GM12878 (cell line): ENCODE results near the gene ATRNL1. TPM values are rescaled to one million over a fixed set of nuclear protein-coding genes. Genes with fewer than 3 reads are reported as not detected.
A peak's percentile ranks its signal among the peaks of the same experiment; 100 is the strongest.

Source experiments
- ATAC-seq: fragments of 200-7000 bp; cut with Tn5 transposase; 3 replicates; pipeline ENCODE4 v1.9.1; 2020; ENCODE audit warnings: mild to moderate bottlenecking, moderate library complexity
- BruUV-seq: library from RNA; stranded (reverse); fragments of 400-500 nt; replicated peaks from 2 replicates; lab custom pipeline; 2021; lab: Mats Ljungman, UMichigan
- CTCF ChIA-PET: fragments of 300-600 bp; sonication (Branson Sonifier 250); formaldehyde crosslinking; extraction: SDS; loops from one replicate; lab custom pipeline; 2021; ENCODE audit warnings: inconsistent platforms; lab: Yijun Ruan, JAX
- POLR2A ChIA-PET: fragments of 350-600 bp; formaldehyde crosslinking; extraction: SDS; loops from one replicate; lab custom pipeline; 2021; ENCODE audit warnings: inconsistent platforms; lab: Charles Lee
- RAD21 ChIA-PET: fragments of 300-600 bp; sonication (Branson Sonifier 250); formaldehyde crosslinking; loops from one replicate; lab custom pipeline; 2023; ENCODE audit warnings: antibody characterized with exemption; ENCODE audit not compliant: unreplicated experiment; lab: Charles Lee
- SMC1A ChIA-PET: fragments of 300-600 bp; sonication (Branson Sonifier 250); formaldehyde crosslinking; loops from one replicate; lab custom pipeline; 2023; ENCODE audit not compliant: unreplicated experiment, uncharacterized antibody; lab: Charles Lee
- DNase-seq: peaks from one replicate; pipeline ENCODE4 v3.0.0-alpha.2; 2011; ENCODE audit warnings: low read depth, low spot score
- FAIRE-seq: peaks from 3 replicates; lab custom pipeline; 2011; peaks lifted over from hg19 to GRCh38; lab: Jason Lieb, UNC
- H2AFZ ChIP-seq: 2 replicates; pipeline ENCODE4 v1.6.0; 2011; ENCODE audit warnings: low read depth, low read length, control low read depth; ENCODE audit not compliant: control insufficient read depth
- H3K27ac ChIP-seq: 2 replicates; pipeline ENCODE4 v1.5.1; 2011; ENCODE audit warnings: control low read depth; ENCODE audit not compliant: control insufficient read depth, insufficient read depth
- H3K27me3 ChIP-seq, 2 experiments: replicated peaks in 1 of 2; 2 replicates each; pipeline versions ENCODE4 v1.6.0 to v1.6.1; 2011; ENCODE audit warnings: low read length in 1 of 2; ENCODE audit not compliant: control insufficient read depth in 2 of 2, insufficient read depth in 2 of 2
- H3K36me3 ChIP-seq, 2 experiments: 2 replicates each; pipeline ENCODE4 v1.5.1; 2011; ENCODE audit warnings: low read length in 1 of 2; ENCODE audit not compliant: control insufficient read depth in 2 of 2, insufficient read depth in 2 of 2
- H3K4me1 ChIP-seq: 2 replicates; pipeline ENCODE4 v1.6.1; 2011; ENCODE audit warnings: mild to moderate bottlenecking, low read length, moderate library complexity, mixed read lengths; ENCODE audit not compliant: control insufficient read depth, insufficient read depth
- H3K4me2 ChIP-seq: 2 replicates; pipeline ENCODE4 v1.6.0; 2011; ENCODE audit warnings: control low read depth; ENCODE audit not compliant: control insufficient read depth, insufficient read depth
- H3K4me3 ChIP-seq: fragments of 200-600 bp; sonication (generic); 2 replicates; pipeline ENCODE4 v1.5.1; 2016
- H3K79me2 ChIP-seq: 2 replicates; pipeline ENCODE4 v1.6.0; 2011; ENCODE audit warnings: low read length; ENCODE audit not compliant: control insufficient read depth, insufficient read depth
- H3K9ac ChIP-seq: 2 replicates; pipeline ENCODE4 v1.8.0; 2011; ENCODE audit warnings: low read length, control low read depth, mixed read lengths; ENCODE audit not compliant: control insufficient read depth, insufficient read depth
- H3K9me3 ChIP-seq: replicated peaks from 3 replicates; pipeline ENCODE4 v1.5.1; 2011; ENCODE audit warnings: mild to moderate bottlenecking, low read length; ENCODE audit not compliant: control insufficient read depth, insufficient read depth
- H4K20me1 ChIP-seq: 2 replicates; pipeline ENCODE4 v1.6.0; 2011; ENCODE audit not compliant: control insufficient read depth, insufficient read depth
- BHLHE40 ChIP-seq, 2 experiments: fragments of 450-650 bp in 1 of 2; IDR thresholded peaks; 2 replicates each; pipeline ENCODE4 v1.6.1; 2011 to 2017; ENCODE audit warnings: low read depth in 2 of 2, borderline replicate concordance in 1 of 2, improper control_type of control experiment in 1 of 2, low read length in 1 of 2, mild to moderate bottlenecking in 1 of 2
- CHD1 ChIP-seq: IDR thresholded peaks from 2 replicates; pipeline ENCODE4 v1.6.1; 2012; ENCODE audit warnings: low read depth, low read length, improper control_type of control experiment
- EGR1 ChIP-seq, 2 experiments: IDR thresholded peaks; 1 replicate in 1 of 2; 2 replicates in 1 of 2; pipeline ENCODE4 v1.6.1; 2011 to 2012; ENCODE audit warnings: low read depth in 2 of 2, low read length in 2 of 2, borderline replicate concordance in 1 of 2, mild to moderate bottlenecking in 1 of 2, moderate library complexity in 1 of 2
- JUND ChIP-seq: IDR thresholded peaks from 2 replicates; pipeline ENCODE4 v1.6.1; 2012; ENCODE audit warnings: low read depth, mild to moderate bottlenecking, low read length, improper control_type of control experiment, moderate library complexity
- KLF5 ChIP-seq: fragments of 450-650 bp; IDR thresholded peaks from 2 replicates; pipeline ENCODE4 v1.6.1; 2014; ENCODE audit warnings: mild to moderate bottlenecking; ENCODE audit not compliant: partially characterized antibody
- POLR2A ChIP-seq: IDR thresholded peaks from 2 replicates; pipeline ENCODE4 v1.6.1; 2011; ENCODE audit warnings: low read depth, mild to moderate bottlenecking, low read length
- SREBF2 ChIP-seq: IDR thresholded peaks from 2 replicates; pipeline ENCODE4 v1.6.1; 2012; ENCODE audit warnings: mild to moderate bottlenecking, low read length
- WGBS: methylation state at CpG from one replicate; pipeline ENCODE4 v1.1.6; 2016; ENCODE audit warnings: low lambda C conversion rate; ENCODE audit not compliant: insufficient replicate concordance, insufficient coverage; ENCODE audit errors: missing lambda C conversion rate; 5-methylcytosine and 5-hydroxymethylcytosine counted together
- in situ Hi-C: fragments of 300-500 bp; cut with MboI; formaldehyde crosslinking; loops from 9 replicates; pipeline ENCODE4 v1.14.3; 2018; ENCODE audit warnings: mixed read lengths
- intact Hi-C: fragments of 100-400 bp; cut with micrococcal nuclease; formaldehyde crosslinking; loops from one replicate; pipeline ENCODE4 v1.14.2; 2022; ENCODE audit not compliant: unreplicated experiment
- polyA plus RNA-seq, 11 experiments: library from polyadenylated mRNA; depleted of rRNA in 4 of 11; unstranded in 6 of 11; stranded (reverse) in 5 of 11; fragments of >200 nt; fragmentation: Nextera tagmentation in 4 of 11; fragmentation: Illumina TruSeq in 1 of 11; extraction: Ambion mirVana in 4 of 11; extraction: Trizol in 1 of 11; gene quantifications; 1 replicate in 1 of 11; 2 replicates in 10 of 11; pipeline versions ENCODE4 v1.2.1 to v1.2.3, GENCODE V29; 2011 to 2016; ENCODE audit warnings: inconsistent platforms in 2 of 11, missing spikeins in 2 of 11, low read depth in 1 of 11
- total RNA-seq, 4 experiments: library from RNA; depleted of rRNA in 3 of 4; stranded (reverse); fragments of >200 nt in 3 of 4; fragmentation: Illumina TruSeq in 1 of 4; extraction: Trizol in 1 of 4; gene quantifications; 2 replicates each; pipeline versions ENCODE4 v1.2.1 to v1.2.3, GENCODE V29; 2013 to 2021
- TF ChIP-seq, protein P1 (sequence below): fragments of 450-650 bp; formaldehyde crosslinking; IDR thresholded peaks from 2 replicates; pipeline ENCODE4 v1.4.0; 2022; ENCODE audit warnings: mild to moderate bottlenecking, moderate library complexity
- TF ChIP-seq, protein P2 (sequence below): fragments of 450-650 bp; IDR thresholded peaks from 2 replicates; pipeline ENCODE4 v1.6.1; 2018; ENCODE audit warnings: borderline replicate concordance, mild to moderate bottlenecking; ENCODE audit not compliant: partially characterized antibody
- TF ChIP-seq, protein P3 (sequence below): fragments of 450-650 bp; IDR thresholded peaks from 2 replicates; pipeline ENCODE4 v1.6.1; 2017; ENCODE audit warnings: antibody characterized with exemption, mild to moderate bottlenecking, moderate library complexity
- TF ChIP-seq, protein P4 (sequence below): fragments of 450-650 bp; IDR thresholded peaks from 2 replicates; pipeline ENCODE4 v1.6.1; 2016; ENCODE audit warnings: mild to moderate bottlenecking

ATRNL1 gene
- total and polyA plus RNA-seq, 10 of the 15 experiments (the other 5 are each of a cell fraction or from before 2014, with no cell fraction given) = 0.03 to 1.4 (median 0.34) TPM

DNA sequence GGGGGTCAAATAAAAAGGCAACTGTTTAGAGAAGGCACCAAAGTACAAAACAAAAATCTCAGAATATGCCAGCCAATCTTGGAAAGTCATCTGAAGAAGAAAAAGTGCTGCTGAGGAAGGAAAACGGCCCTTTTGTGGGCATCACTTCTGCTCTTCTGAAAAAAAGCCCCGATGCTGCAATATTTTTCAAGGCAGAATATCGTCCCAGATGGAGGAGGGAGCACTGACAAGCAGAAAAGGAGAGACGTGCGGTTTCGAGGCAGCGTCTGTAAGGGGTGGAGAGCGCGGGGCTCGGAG is 959 bp upstream of the ATRNL1 start (continued):
- TF ChIP-seq, protein P1, sequence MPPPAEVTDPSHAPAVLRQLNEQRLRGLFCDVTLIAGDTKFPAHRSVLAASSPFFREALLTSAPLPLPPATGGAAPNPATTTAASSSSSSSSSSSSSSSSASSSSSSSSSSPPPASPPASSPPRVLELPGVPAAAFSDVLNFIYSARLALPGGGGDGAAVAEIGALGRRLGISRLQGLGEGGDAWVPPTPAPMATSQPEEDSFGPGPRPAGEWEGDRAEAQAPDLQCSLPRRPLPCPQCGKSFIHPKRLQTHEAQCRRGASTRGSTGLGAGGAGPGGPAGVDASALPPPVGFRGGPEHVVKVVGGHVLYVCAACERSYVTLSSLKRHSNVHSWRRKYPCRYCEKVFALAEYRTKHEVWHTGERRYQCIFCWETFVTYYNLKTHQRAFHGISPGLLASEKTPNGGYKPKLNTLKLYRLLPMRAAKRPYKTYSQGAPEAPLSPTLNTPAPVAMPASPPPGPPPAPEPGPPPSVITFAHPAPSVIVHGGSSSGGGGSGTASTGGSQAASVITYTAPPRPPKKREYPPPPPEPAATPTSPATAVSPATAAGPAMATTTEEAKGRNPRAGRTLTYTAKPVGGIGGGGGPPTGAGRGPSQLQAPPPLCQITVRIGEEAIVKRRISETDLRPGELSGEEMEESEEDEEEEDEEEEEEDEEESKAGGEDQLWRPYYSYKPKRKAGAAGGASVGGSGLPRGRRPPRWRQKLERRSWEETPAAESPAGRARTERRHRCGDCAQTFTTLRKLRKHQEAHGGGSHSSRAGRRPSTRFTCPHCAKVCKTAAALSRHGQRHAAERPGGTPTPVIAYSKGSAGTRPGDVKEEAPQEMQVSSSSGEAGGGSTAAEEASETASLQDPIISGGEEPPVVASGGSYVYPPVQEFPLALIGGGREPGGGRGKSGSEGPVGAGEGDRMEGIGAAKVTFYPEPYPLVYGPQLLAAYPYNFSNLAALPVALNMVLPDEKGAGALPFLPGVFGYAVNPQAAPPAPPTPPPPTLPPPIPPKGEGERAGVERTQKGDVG = no peak
- TF ChIP-seq POLR2A = no peak
- TF ChIP-seq, protein P2, sequence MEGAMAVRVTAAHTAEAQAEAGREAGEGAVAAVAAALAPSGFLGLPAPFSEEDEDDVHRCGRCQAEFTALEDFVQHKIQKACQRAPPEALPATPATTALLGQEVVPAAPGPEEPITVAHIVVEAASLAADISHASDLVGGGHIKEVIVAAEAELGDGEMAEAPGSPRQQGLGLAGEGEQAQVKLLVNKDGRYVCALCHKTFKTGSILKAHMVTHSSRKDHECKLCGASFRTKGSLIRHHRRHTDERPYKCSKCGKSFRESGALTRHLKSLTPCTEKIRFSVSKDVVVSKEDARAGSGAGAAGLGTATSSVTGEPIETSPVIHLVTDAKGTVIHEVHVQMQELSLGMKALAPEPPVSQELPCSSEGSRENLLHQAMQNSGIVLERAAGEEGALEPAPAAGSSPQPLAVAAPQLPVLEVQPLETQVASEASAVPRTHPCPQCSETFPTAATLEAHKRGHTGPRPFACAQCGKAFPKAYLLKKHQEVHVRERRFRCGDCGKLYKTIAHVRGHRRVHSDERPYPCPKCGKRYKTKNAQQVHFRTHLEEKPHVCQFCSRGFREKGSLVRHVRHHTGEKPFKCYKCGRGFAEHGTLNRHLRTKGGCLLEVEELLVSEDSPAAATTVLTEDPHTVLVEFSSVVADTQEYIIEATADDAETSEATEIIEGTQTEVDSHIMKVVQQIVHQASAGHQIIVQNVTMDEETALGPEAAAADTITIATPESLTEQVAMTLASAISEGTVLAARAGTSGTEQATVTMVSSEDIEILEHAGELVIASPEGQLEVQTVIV = no peak

DNA sequence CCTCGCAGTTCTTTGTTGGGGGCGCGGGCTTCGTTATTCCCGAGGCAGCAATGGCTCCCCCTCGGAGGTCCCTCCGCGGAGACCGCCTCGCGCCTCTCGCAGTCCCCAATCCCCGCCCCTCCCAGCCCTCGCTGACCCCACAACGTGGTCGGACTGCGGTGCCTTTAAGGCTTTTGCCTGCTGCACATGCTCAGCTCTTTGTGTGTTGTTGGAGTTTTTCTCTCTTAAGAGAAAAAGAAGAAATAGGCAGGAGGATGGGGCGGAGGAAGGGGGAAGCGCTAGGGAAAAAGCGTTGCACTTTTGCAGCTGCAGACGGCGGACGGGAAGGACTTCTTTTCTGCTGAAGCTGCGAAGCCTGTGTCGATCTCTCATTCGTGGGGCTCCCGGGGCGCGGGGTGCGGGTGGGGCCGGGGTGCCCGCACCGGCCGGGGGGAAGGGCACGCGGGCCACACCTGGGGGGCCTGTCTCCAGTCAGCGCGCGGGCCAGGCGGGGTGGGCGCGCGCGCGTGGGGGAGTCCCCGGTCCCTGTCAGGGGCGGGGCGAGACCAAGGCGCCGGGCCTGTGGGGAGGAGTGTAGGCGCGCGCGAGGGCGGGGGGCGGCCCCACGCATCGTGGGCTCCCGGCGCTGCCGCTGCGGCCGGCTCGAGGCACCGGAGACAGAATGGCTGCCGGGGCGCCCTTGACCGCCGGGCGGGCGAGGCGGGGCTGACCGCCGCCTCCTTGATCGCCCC is 445 bp upstream of the ATRNL1 start:
- RAD21 ChIA-PET = no interaction called here
- POLR2A ChIA-PET = no interaction called here
- H3K79me2 ChIP-seq = no peaks in the 10 kb centered on the region
- H3K4me2 ChIP-seq = peak overlapping the region; percentile 85
- CTCF ChIA-PET = no interaction called here
- DNase-seq (no peak), FAIRE-seq (peak; percentile 31), ATAC-seq (peak; percentile 75)
- in situ Hi-C loops (no loop called here), intact Hi-C loops (no loop called here)
- no peak overlapping the region; the same call in 1 of the 2 replicates for H3K9ac ChIP-seq
- H4K20me1 ChIP-seq = no peaks in the 10 kb centered on the region
- H2AFZ ChIP-seq = peak overlapping the region; percentile 85
- H3K27me3 ChIP-seq = peaks cover 0 to 3% of the 10 kb centered on the region in 2 experiments; a peak in 2 of 4 replicates
- H3K4me1 ChIP-seq = no peaks in the 10 kb centered on the region
- BruUV-seq = no TSS peak
- H3K9me3 ChIP-seq = no peaks in the 10 kb centered on the region
- under 1% methylated on average over 36 of the region's 75 CpGs for WGBS
- H3K36me3 ChIP-seq = no peaks in the 10 kb centered on the region
- SMC1A ChIA-PET = no interaction called here
- H3K27ac ChIP-seq = no peak overlapping the region
- peak overlapping the region; percentile 81 for H3K4me3 ChIP-seq
- TF ChIP-seq EGR1 (IDR thresholded peaks at IDR 0.05; ENCODE audit: borderline replicate concordance in 1 of 2, low read depth in 2 of 2, low read length in 2 of 2) = peak in 1 of 2 experiments; percentile 30; a peak in 1 of 3 replicates
- peak; percentile 97 for TF ChIP-seq KLF5
- peak; percentile 82; the same call in 1 of the 2 replicates for TF ChIP-seq JUND
- no peak for TF ChIP-seq SREBF2
- TF ChIP-seq BHLHE40 (IDR thresholded peaks at IDR 0.05; ENCODE audit: borderline replicate concordance in 1 of 2, low read depth in 2 of 2, low read length in 1 of 2) = peak; percentile 39 to 88; a peak in 3 of 4 replicates
- TF ChIP-seq, protein P3, sequence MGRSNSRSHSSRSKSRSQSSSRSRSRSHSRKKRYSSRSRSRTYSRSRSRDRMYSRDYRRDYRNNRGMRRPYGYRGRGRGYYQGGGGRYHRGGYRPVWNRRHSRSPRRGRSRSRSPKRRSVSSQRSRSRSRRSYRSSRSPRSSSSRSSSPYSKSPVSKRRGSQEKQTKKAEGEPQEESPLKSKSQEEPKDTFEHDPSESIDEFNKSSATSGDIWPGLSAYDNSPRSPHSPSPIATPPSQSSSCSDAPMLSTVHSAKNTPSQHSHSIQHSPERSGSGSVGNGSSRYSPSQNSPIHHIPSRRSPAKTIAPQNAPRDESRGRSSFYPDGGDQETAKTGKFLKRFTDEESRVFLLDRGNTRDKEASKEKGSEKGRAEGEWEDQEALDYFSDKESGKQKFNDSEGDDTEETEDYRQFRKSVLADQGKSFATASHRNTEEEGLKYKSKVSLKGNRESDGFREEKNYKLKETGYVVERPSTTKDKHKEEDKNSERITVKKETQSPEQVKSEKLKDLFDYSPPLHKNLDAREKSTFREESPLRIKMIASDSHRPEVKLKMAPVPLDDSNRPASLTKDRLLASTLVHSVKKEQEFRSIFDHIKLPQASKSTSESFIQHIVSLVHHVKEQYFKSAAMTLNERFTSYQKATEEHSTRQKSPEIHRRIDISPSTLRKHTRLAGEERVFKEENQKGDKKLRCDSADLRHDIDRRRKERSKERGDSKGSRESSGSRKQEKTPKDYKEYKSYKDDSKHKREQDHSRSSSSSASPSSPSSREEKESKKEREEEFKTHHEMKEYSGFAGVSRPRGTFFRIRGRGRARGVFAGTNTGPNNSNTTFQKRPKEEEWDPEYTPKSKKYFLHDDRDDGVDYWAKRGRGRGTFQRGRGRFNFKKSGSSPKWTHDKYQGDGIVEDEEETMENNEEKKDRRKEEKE = peak; percentile 86
- TF ChIP-seq CHD1 = peak; percentile 91
- TF ChIP-seq, protein P4, sequence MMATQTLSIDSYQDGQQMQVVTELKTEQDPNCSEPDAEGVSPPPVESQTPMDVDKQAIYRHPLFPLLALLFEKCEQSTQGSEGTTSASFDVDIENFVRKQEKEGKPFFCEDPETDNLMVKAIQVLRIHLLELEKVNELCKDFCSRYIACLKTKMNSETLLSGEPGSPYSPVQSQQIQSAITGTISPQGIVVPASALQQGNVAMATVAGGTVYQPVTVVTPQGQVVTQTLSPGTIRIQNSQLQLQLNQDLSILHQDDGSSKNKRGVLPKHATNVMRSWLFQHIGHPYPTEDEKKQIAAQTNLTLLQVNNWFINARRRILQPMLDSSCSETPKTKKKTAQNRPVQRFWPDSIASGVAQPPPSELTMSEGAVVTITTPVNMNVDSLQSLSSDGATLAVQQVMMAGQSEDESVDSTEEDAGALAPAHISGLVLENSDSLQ = no peak
